ENCODE measurements around the gene HSPBP1.
A peak's percentile ranks its signal among the peaks of the same experiment; 100 is the strongest.

The HSPBP1 gene

GRCh38 chr19:55220525-55220924 lies 59.4 kb downstream of the HSPBP1 start:
- Mint-ChIP-seq H3K27me3 (ENCODE audit: low read depth) (peaks cover 6% of the 10 kb centered on the region), H3K4me3 (no peak overlapping the region)

GRCh38 chr19:55216461-55217198 lies 63.3 kb downstream of the HSPBP1 start:
- Mint-ChIP-seq H3K36me3 (ENCODE audit: low read depth) (peaks cover 12% of the 10 kb centered on the region), H3K9me3 (peaks cover 9% of the 10 kb centered on the region), H3K27ac (peak overlapping the region; percentile 63), H3K27me3 (ENCODE audit: low read depth) (peaks cover 8% of the 10 kb centered on the region), H3K4me3 (peak overlapping the region; percentile 52), H3K4me1 (ENCODE audit: low read depth) (peaks cover 9% of the 10 kb centered on the region)

More at GRCh38 chr19:55220525-55220924, 59.4 kb downstream of the HSPBP1 start:
- H3K4me1 Mint-ChIP-seq (ENCODE audit: low read depth): peaks cover 9% of the 10 kb centered on the region
- peaks cover 4% of the 10 kb centered on the region for H3K9me3 Mint-ChIP-seq
- H3K27ac Mint-ChIP-seq: no peak overlapping the region
- H3K36me3 Mint-ChIP-seq (ENCODE audit: low read depth): peaks cover 16% of the 10 kb centered on the region

- Mint-ChIP-seq H3K27me3 (ENCODE audit: low read depth) (peaks cover 15% of the 10 kb centered on the region), H3K9me3 (peaks cover 9% of the 10 kb centered on the region), H3K36me3 (ENCODE audit: low read depth) (no peaks in the 10 kb centered on the region), H3K4me3 (no peak overlapping the region), H3K4me1 (ENCODE audit: low read depth) (peaks cover 9% of the 10 kb centered on the region), H3K27ac (no peak overlapping the region)
Observed at GRCh38 chr19:55213547-55213946, 66.4 kb downstream of the HSPBP1 start.

- H3K4me3 Mint-ChIP-seq: no peak overlapping the region
- H3K27ac Mint-ChIP-seq: no peak overlapping the region
- peaks cover 9% of the 10 kb centered on the region for H3K4me1 Mint-ChIP-seq (ENCODE audit: low read depth)
- peaks cover 15% of the 10 kb centered on the region for H3K27me3 Mint-ChIP-seq (ENCODE audit: low read depth)
- H3K9me3 Mint-ChIP-seq: peaks cover 9% of the 10 kb centered on the region
- no peaks in the 10 kb centered on the region for H3K36me3 Mint-ChIP-seq (ENCODE audit: low read depth)
Observed at GRCh38 chr19:55212447-55212846, 67.5 kb downstream of the HSPBP1 start.

Measured in T-helper 1 cell treated with Interleukin-12 subunit alpha and Interleukin-12 subunit beta and Interleukin-4 antibody, amounts not matched to agents 30 μg/mL and 1 μg/mL, for 36 hours (primary cell).